ENCODE results near the gene WASF2.
"Not testable (repeated sequence)": the region's sequence is repeated elsewhere in the genome, so short reads cannot be mapped to it uniquely, and the experiment has no call there.

The WASF2 gene

DNA sequence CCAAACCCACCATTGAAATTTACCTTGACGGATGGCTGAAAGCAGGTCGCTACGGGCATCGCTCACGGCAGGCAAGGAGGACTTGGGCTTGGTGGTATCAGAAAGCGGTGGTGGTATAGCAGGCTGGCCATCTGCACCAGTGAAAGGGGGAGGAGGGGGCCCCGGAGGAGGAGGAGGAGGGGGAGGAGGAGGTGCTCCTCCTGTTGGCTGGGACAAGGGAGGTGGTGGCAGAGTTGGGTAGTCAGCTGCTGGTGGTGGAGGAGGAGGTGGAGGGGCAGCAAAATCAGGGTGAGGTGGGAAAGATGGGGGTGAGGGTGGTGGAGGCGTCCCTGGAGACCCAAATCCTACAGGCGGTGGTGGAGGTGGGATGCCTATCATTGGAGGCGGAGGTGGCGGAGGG lies 80.3 kb downstream of the WASF2 start:
- TF ChIP-seq, protein P1, sequence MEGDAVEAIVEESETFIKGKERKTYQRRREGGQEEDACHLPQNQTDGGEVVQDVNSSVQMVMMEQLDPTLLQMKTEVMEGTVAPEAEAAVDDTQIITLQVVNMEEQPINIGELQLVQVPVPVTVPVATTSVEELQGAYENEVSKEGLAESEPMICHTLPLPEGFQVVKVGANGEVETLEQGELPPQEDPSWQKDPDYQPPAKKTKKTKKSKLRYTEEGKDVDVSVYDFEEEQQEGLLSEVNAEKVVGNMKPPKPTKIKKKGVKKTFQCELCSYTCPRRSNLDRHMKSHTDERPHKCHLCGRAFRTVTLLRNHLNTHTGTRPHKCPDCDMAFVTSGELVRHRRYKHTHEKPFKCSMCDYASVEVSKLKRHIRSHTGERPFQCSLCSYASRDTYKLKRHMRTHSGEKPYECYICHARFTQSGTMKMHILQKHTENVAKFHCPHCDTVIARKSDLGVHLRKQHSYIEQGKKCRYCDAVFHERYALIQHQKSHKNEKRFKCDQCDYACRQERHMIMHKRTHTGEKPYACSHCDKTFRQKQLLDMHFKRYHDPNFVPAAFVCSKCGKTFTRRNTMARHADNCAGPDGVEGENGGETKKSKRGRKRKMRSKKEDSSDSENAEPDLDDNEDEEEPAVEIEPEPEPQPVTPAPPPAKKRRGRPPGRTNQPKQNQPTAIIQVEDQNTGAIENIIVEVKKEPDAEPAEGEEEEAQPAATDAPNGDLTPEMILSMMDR (IDR thresholded peaks at IDR 0.05; ENCODE audit: low read depth, low read length), result no peak
- Histone ChIP-seq H3K36me3 (peaks cover 58% of the 10 kb centered on the region), H3K4me3 (ENCODE audit: low read depth, low read length) (no peak overlapping the region)

DNA sequence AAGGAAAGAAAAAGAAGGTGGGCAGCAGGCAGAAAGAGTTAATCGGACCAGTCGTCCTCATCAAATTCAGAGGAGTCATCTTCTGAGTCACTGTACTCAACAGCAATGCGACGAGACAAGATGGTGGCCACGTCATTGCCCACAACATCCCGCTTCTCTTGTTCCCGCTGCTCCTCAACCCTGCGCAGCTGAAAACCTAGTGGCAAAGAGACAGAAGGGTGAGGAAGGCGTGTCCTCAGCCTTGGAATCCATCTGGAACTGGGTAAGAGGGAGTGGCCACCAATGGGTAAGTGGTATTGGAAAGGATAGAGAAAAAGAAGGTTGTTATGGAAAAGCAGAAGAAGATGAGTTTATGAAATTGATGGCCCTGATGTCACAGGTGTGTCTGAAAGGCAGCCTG lies 81.8 kb downstream of the WASF2 start:
- Histone ChIP-seq H3K9me3 (ENCODE audit: severe bottlenecking) (no peaks in the 10 kb centered on the region), H3K27me3 (ENCODE audit: insufficient read depth, low read depth, severe bottlenecking) (no peaks in the 10 kb centered on the region), H3K36me3 (peaks cover 43% of the 10 kb centered on the region), H3K27ac (no peak overlapping the region), H3K4me3 (ENCODE audit: low read depth, low read length) (no peak overlapping the region)
- no peak for DNase-seq
- TF ChIP-seq, protein P1 (IDR thresholded peaks at IDR 0.05; ENCODE audit: low read depth, low read length), result no peak

More for the DNA sequence above, 80.3 kb downstream of the WASF2 start:
- no peak for DNase-seq
- no peaks in the 10 kb centered on the region for H3K27me3 ChIP-seq (ENCODE audit: insufficient read depth, low read depth, severe bottlenecking)
- H3K27ac ChIP-seq, result no peak overlapping the region; the same call in none of the 2 replicates
- H3K9me3 ChIP-seq (ENCODE audit: severe bottlenecking), result no peaks in the 10 kb centered on the region

DNA sequence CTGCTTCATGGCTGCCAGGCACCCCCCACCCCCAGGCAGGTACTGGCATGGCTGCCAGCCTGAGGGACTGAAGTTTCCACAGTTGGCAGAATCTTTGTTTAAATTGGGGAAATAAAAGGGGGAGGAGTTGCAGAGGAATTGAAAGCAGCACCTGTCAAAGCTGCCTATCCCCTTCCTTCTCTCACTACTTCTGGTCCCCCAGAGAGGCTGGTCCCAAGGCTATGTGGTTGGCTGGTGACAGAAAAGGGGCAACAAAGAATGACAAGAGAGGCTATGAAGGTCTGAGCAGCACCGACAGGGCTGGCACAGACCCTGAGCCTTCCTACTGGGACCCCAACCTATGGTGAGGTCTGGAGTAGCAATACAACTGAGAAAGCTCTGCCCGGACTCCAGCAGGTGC lies 83.2 kb downstream of the WASF2 start:
- H3K27ac ChIP-seq; H3K9me3 ChIP-seq (ENCODE audit: severe bottlenecking); H3K27me3 ChIP-seq (ENCODE audit: insufficient read depth, low read depth, severe bottlenecking); DNase-seq; H3K4me3 ChIP-seq (ENCODE audit: low read depth, low read length): not testable (repeated sequence)
- H3K36me3 ChIP-seq, result peaks cover 29% of the 10 kb centered on the region

DNA sequence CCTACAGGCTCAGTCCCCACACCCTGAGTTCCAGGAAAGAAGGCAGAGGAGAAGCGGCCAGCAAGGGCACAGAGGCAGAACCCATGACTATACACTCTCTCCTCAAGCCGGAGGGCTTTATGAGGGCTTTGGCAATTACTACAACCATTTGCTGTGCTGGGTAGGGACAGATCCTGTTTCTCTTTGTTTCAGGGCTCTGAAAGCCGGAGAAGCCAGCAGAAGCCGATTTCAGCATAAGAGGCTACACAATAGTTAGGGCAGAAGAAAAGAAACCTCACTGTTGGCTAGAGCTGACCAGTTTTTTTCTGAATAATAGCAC lies 83.6 kb downstream of the WASF2 start:
- H3K4me3 ChIP-seq (ENCODE audit: low read depth, low read length), result no peak overlapping the region
- no peak for DNase-seq
- H3K36me3 ChIP-seq, result peaks cover 26% of the 10 kb centered on the region
- TF ChIP-seq, protein P1 (IDR thresholded peaks at IDR 0.05; ENCODE audit: low read depth, low read length), result no peak
- H3K9me3 ChIP-seq (ENCODE audit: severe bottlenecking), result no peaks in the 10 kb centered on the region
- H3K27me3 ChIP-seq (ENCODE audit: insufficient read depth, low read depth, severe bottlenecking), result no peaks in the 10 kb centered on the region
- no peak overlapping the region for H3K27ac ChIP-seq

DNA sequence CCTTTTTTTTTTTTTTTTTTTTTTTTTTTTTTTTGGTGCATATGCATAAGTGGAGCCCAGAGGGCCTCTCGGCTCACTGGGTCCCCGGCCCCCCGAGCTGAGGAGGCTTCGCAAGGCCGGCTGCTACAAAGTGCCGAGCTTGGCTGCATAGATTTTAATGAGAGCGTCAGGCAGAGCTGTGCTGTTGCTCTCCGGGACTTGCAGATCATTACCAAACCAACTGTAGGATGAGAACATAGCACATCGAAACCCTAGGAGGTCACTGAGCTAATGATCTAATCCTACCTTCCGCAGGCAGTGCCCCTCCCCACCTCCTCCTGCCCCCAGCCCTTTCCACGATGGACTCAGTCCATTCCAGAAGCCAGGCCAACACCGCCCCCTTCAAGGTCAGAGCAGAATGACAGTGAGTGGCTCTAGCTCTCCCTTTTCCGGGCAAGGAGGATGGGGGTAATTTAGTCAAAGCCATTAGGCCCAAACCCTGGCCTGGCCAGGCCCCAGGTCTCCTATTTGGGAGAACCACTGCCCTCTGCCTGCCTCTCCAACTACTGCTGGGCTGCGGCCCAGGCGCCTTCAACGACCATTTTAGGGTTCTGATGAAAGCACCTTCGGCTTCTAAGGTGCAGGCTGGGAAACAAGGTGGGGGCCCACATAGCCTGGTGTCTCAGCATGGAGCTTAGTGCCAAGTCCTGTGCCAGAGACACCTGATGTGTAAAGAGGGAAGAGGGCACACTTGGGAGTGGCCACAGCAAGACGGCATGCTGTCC lies 84.2 kb downstream of the WASF2 start:
- H3K36me3 ChIP-seq, result peaks cover 21% of the 10 kb centered on the region
- not testable (repeated sequence) for H3K4me3 ChIP-seq (ENCODE audit: low read depth, low read length); H3K27ac ChIP-seq

DNA sequence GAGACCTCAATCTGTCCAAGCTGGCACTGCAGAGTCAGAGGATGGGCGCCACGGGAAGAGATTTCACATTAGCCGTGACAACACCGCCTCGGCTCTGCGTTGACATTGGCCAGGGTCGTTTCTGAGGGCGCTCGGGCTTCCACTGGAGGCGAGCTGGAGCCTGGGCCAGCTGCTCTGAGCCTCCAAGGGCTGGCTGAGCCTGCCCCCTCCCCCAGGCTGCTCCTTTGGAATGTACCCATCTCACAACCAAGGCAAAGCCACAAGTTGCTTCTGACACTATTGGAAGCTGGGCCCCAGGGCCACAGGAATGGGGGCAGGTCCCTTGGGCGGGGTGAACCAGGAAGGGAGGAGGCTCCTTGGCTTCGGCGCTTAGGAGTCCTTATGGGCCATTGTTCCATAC lies 84.9 kb downstream of the WASF2 start:
- H3K27ac ChIP-seq, result 0 out of 2 replicates have a peak overlapping the region, but pooled peaks have one; percentile 12
- DNase-seq, result peak; percentile 51

More for the DNA sequence above, 84.2 kb downstream of the WASF2 start:
- not testable (repeated sequence) for H3K9me3 ChIP-seq (ENCODE audit: severe bottlenecking); DNase-seq; H3K27me3 ChIP-seq (ENCODE audit: insufficient read depth, low read depth, severe bottlenecking)

More for the DNA sequence above, 84.9 kb downstream of the WASF2 start:
- Histone ChIP-seq H3K9me3 (ENCODE audit: severe bottlenecking) (no peaks in the 10 kb centered on the region), H3K4me3 (ENCODE audit: low read depth, low read length) (no peak overlapping the region), H3K27me3 (ENCODE audit: insufficient read depth, low read depth, severe bottlenecking) (no peaks in the 10 kb centered on the region), H3K36me3 (peaks cover 21% of the 10 kb centered on the region)
- TF ChIP-seq, protein P1 (IDR thresholded peaks at IDR 0.05; ENCODE audit: low read depth, low read length), result no peak

Data from WERI-Rb-1 (cell line).